Neuronal stem cell (in vitro differentiated cells): ENCODE measurements around the gene UTF1.

Source experiments
- DNase-seq: peaks from one replicate; pipeline ENCODE4 v3.0.0-alpha.2; 2013; ENCODE audit warnings: low spot score
- H2AFZ ChIP-seq: one replicate; pipeline ENCODE4 v1.6.1; 2013; ENCODE audit warnings: mild to moderate bottlenecking, low read length, inconsistent platforms
- H2AK5ac ChIP-seq: 2 replicates; pipeline ENCODE4 v1.6.1; 2013; ENCODE audit warnings: low read depth, mild to moderate bottlenecking, inconsistent platforms, low read length, moderate library complexity, mixed read lengths
- H2BK120ac ChIP-seq: 2 replicates; pipeline ENCODE4 v1.6.1; 2013; ENCODE audit warnings: low read depth, mild to moderate bottlenecking, inconsistent platforms, low read length, moderate library complexity, mixed read lengths
- H2BK12ac ChIP-seq: one replicate; pipeline ENCODE4 v1.6.1; 2013; ENCODE audit warnings: low read length, inconsistent platforms
- H2BK15ac ChIP-seq: 2 replicates; pipeline ENCODE4 v1.6.1; 2013; ENCODE audit warnings: mild to moderate bottlenecking, low read length, inconsistent platforms, mixed read lengths
- H2BK5ac ChIP-seq: one replicate; pipeline ENCODE4 v1.6.1; 2013; ENCODE audit warnings: inconsistent platforms, mild to moderate bottlenecking, low read length, moderate library complexity
- H3K14ac ChIP-seq: one replicate; pipeline ENCODE4 v1.6.1; 2013; ENCODE audit warnings: low read length, inconsistent platforms
- H3K18ac ChIP-seq: 2 replicates; pipeline ENCODE4 v1.6.1; 2013; ENCODE audit warnings: low read length, inconsistent platforms
- H3K23ac ChIP-seq: 2 replicates; pipeline ENCODE4 v1.6.1; 2013; ENCODE audit warnings: low read depth, mild to moderate bottlenecking, mixed read lengths, low read length, inconsistent platforms; ENCODE audit not compliant: poor library complexity
- H3K27ac ChIP-seq: replicated peaks from 3 replicates; pipeline ENCODE4 v1.5.1; 2013; ENCODE audit warnings: low read length, inconsistent platforms
- H3K27me3 ChIP-seq, 3 experiments: 2 replicates each; pipeline ENCODE4 v1.6.1; 2013; ENCODE audit warnings: low read length in 3 of 3, mild to moderate bottlenecking in 2 of 3, inconsistent platforms in 1 of 3, low read depth in 1 of 3, mixed read lengths in 1 of 3, moderate library complexity in 1 of 3; ENCODE audit not compliant: control insufficient read depth in 3 of 3, insufficient read depth in 3 of 3
- H3K36me3 ChIP-seq, 2 donors: replicated peaks in 1 of 2; 2 replicates each; pipeline ENCODE4 v1.6.1; 2013; ENCODE audit warnings: low read length in 2 of 2; ENCODE audit not compliant: control insufficient read depth in 2 of 2, insufficient read depth in 2 of 2
- H3K4ac ChIP-seq: 2 replicates; pipeline ENCODE4 v1.6.1; 2013; ENCODE audit warnings: inconsistent platforms, mild to moderate bottlenecking, low read length, moderate library complexity
- H3K4me1 ChIP-seq, 2 donors: 1 replicate in 1 of 2; 2 replicates in 1 of 2; pipeline ENCODE4 v1.6.1; 2013; ENCODE audit warnings: low read length in 2 of 2, low read depth in 1 of 2; ENCODE audit not compliant: control insufficient read depth in 2 of 2, insufficient read depth in 1 of 2
- H3K4me2 ChIP-seq: one replicate; pipeline ENCODE4 v1.6.1; 2013; ENCODE audit warnings: mild to moderate bottlenecking, low read length, inconsistent platforms; ENCODE audit not compliant: insufficient read depth, poor library complexity, severe bottlenecking
- H3K4me3 ChIP-seq, 2 donors: 2 replicates each; pipeline ENCODE4 v1.5.1; 2013; ENCODE audit warnings: low read length in 2 of 2, mild to moderate bottlenecking in 2 of 2, inconsistent platforms in 1 of 2, moderate library complexity in 1 of 2
- H3K79me1 ChIP-seq: one replicate; pipeline ENCODE4 v1.6.1; 2013; ENCODE audit warnings: low read depth, mild to moderate bottlenecking, inconsistent platforms, low read length, moderate library complexity
- H3K9ac ChIP-seq: one replicate; pipeline ENCODE4 v1.6.1; 2013; ENCODE audit warnings: mild to moderate bottlenecking, low read depth, low read length, inconsistent platforms; ENCODE audit not compliant: poor library complexity
- H3K9me3 ChIP-seq, 2 donors: replicated peaks in 1 of 2; 2 replicates each; pipeline versions ENCODE3 to v1.6.1; 2013; ENCODE audit warnings: low read length in 2 of 2, mild to moderate bottlenecking in 2 of 2, inconsistent platforms in 1 of 2, low read depth in 1 of 2, mixed read lengths in 1 of 2, moderate library complexity in 1 of 2; ENCODE audit not compliant: control insufficient read depth in 2 of 2, insufficient read depth in 1 of 2
- H4K8ac ChIP-seq: one replicate; pipeline ENCODE4 v1.6.1; 2013; ENCODE audit warnings: low read depth, mild to moderate bottlenecking, inconsistent platforms, low read length, moderate library complexity
- H4K91ac ChIP-seq: one replicate; pipeline ENCODE4 v1.6.1; 2013; ENCODE audit warnings: low read length, low read depth, mild to moderate bottlenecking, inconsistent platforms; ENCODE audit not compliant: poor library complexity
- WGBS, 2 donors: extraction: QIAGEN DNeasy Blood & Tissue Kit; methylation state at CpG; one replicate each; pipeline ENCODE4 v1.1.7; 2013; ENCODE audit warnings: missing lambda C conversion rate in 2 of 2, mixed read lengths in 1 of 2; ENCODE audit not compliant: insufficient read length in 2 of 2, insufficient replicate concordance in 1 of 2; ENCODE audit errors: extremely low coverage in 2 of 2; 5-methylcytosine and 5-hydroxymethylcytosine counted together

The UTF1 gene

GRCh38 chr10:133211959-133212852 is 17.8 kb upstream of the UTF1 start:
- no peaks in the 10 kb centered on the region for H3K4me1 ChIP-seq
- WGBS, 2 donors = no CpG with 5 or more reads among the region's 34 CpGs

GRCh38 chr10:133212853-133213494 is 17.0 kb upstream of the UTF1 start:
- no CpG with 5 or more reads among the region's 20 CpGs for WGBS, 2 donors
- H3K4me3 ChIP-seq = no peak overlapping the region

More at GRCh38 chr10:133211959-133212852, 17.8 kb upstream of the UTF1 start:
- Histone ChIP-seq H3K14ac (peak overlapping the region; percentile 67), H4K91ac (no peak overlapping the region), H3K27ac (no peak overlapping the region), H3K4me2 (no peak overlapping the region), H3K9ac (peak overlapping the region; percentile 64), H2BK5ac (peak overlapping the region; percentile 61), H2BK15ac (no peak overlapping the region), H3K36me3 (peaks cover 0 to 7% of the 10 kb centered on the region in 2 donors), H3K18ac (peak overlapping the region; percentile 27), H2AFZ (no peak overlapping the region), H3K9me3 (peaks cover 0 to 9% of the 10 kb centered on the region in 2 donors), H3K79me1 (peaks cover 1% of the 10 kb centered on the region), H2AK5ac (peak overlapping the region; percentile 68), H4K8ac (no peak overlapping the region), H2BK12ac (no peak overlapping the region), H3K4ac (no peak overlapping the region), H3K27me3 (peaks cover 0 to 6% (median 0%) of the 10 kb centered on the region in 3 experiments), H2BK120ac (no peak overlapping the region), H3K23ac (peak overlapping the region; percentile 37), H3K4me3 (peak overlapping the region in 1 of 2 donors; percentile 64)
- no peak for DNase-seq

GRCh38 chr10:133213641-133214467 is 16.2 kb upstream of the UTF1 start:
- Histone ChIP-seq H3K27ac (no peak overlapping the region), H3K27me3 (peaks cover 0 to 9% (median 0%) of the 10 kb centered on the region in 3 experiments), H2AFZ (no peak overlapping the region), H3K4me2 (no peak overlapping the region), H2BK15ac (no peak overlapping the region), H3K14ac (peak overlapping the region; percentile 94), H2AK5ac (peak overlapping the region; percentile 54), H3K9me3 (peaks cover 0 to 7% of the 10 kb centered on the region in 2 donors), H3K36me3 (peaks cover 0 to 5% of the 10 kb centered on the region in 2 donors), H3K4me3 (no peak overlapping the region), H4K8ac (no peak overlapping the region), H3K23ac (peak overlapping the region; percentile 17), H2BK12ac (no peak overlapping the region), H3K79me1 (peaks cover 1% of the 10 kb centered on the region), H3K18ac (peak overlapping the region; percentile 35), H3K9ac (no peak overlapping the region), H4K91ac (no peak overlapping the region), H2BK5ac (no peak overlapping the region), H3K4ac (no peak overlapping the region), H2BK120ac (peak overlapping the region; percentile 63), H3K4me1 (no peaks in the 10 kb centered on the region)
- WGBS, 2 donors = no CpG with 5 or more reads among the region's 32 CpGs
- no peak for DNase-seq

More at GRCh38 chr10:133212853-133213494, 17.0 kb upstream of the UTF1 start:
- no peak overlapping the region for H3K27ac ChIP-seq
- H2BK120ac ChIP-seq = no peak overlapping the region
- H3K4me1 ChIP-seq = no peaks in the 10 kb centered on the region
- H4K91ac ChIP-seq = no peak overlapping the region
- H3K18ac ChIP-seq = peak overlapping the region; percentile 3
- peak overlapping the region; percentile 21 for H3K14ac ChIP-seq
- H3K36me3 ChIP-seq = peaks cover 0 to 7% of the 10 kb centered on the region in 2 donors
- H2AK5ac ChIP-seq = peak overlapping the region; percentile 68
- peaks cover 0 to 9% of the 10 kb centered on the region in 2 donors for H3K9me3 ChIP-seq
- DNase-seq = no peak
- peak overlapping the region; percentile 10 for H2BK12ac ChIP-seq
- peak overlapping the region; percentile 64 for H3K9ac ChIP-seq
- H2BK15ac ChIP-seq = no peak overlapping the region
- no peak overlapping the region for H4K8ac ChIP-seq
- peaks cover 0 to 6% (median 0%) of the 10 kb centered on the region in 3 experiments for H3K27me3 ChIP-seq
- no peak overlapping the region for H2BK5ac ChIP-seq
- no peak overlapping the region for H2AFZ ChIP-seq
- H3K79me1 ChIP-seq = peaks cover 1% of the 10 kb centered on the region
- peak overlapping the region; percentile 11 for H3K4me2 ChIP-seq
- peak overlapping the region; percentile 37 for H3K23ac ChIP-seq
- H3K4ac ChIP-seq = no peak overlapping the region
